ENCODE data around the gene LONRF2.
"Not testable (repeated sequence)": the region's sequence is repeated elsewhere in the genome, so short reads cannot be mapped to it uniquely, and the experiment has no call there.

LONRF2 gene

DNA sequence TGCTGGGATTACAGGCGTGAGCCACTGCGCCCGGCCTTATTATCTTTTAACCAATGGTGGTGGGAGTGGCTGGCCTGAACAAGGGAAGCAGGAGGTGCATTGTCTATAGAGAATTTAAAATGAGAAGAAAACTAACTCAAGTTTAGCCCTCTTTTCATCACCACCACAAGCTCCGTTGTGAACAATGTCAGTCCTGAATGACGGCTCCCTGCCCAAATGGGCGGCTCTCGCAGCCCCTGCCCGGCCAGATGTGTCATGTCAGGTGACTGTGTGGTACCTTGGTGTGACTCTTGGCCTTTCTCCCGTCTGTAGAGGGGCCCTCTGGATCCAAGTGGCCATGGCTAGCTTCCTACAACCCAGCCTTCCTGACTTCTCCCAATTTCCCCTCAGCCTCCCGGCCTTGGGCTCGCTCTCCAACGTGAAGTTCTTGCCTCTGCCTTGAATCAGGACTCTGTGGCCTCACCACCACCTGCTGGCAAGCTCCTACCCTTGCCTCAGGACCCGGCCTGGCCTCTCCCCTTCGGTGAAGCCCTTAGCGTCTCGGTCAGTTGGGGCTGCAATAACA lies 67.6 kb downstream of the LONRF2 start:
- no peak for DNase-seq (ENCODE audit: low spot score)

GRCh38 chr2:100253786-100254185 lies 68.5 kb downstream of the LONRF2 start:
- no peak for DNase-seq (ENCODE audit: low spot score)

DNA sequence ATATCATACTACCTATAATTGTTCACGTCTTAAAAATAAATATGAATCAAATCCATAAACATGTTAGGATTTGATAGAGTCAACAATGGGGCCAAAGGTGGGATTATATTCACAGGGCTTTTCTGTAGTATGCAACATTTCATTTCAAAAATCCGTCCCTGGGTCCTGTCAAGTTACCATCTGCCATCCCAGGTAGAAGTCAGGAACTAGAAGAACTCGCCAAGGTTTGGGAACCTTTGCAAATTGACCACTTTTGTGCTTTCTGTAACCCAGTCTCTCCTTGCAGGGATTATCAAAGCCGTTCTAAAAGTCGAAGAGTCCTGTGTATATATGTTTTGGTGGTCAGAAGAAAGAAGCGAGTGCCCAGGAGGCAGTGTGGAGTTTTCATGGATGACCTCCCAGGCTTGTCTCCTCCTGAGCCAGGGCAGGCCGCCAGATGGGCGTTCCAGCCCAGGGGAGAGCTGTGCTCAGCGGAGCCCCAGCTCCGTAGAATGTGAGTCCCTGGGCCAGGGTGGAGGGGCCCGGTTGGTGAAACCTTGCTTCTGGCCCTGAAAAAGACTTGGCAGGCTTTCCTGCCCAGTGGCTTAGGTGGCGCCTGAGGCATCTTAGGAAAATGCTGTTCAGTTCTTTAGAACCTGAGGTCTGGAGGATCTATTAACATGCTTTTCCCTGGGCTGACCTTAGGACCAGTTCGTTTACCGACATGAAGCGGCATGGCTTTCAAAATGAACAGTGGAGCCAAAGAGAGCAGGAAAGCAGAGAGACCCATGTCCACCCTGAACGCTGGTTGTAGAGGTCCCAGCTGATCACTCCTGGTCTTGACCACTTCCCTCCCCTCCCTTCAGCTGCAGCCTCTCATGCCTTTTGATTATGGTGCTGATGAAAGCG lies 69.2 kb downstream of the LONRF2 start:
- DNase-seq (ENCODE audit: low spot score), result no peak

GRCh38 chr2:100250645-100251044 lies 71.7 kb downstream of the LONRF2 start:
- DNase-seq (ENCODE audit: low spot score), result no peak

- DNase-seq (ENCODE audit: low spot score), result no peak
Measured at GRCh38 chr2:100248971-100249370, 73.3 kb downstream of the LONRF2 start.

DNA sequence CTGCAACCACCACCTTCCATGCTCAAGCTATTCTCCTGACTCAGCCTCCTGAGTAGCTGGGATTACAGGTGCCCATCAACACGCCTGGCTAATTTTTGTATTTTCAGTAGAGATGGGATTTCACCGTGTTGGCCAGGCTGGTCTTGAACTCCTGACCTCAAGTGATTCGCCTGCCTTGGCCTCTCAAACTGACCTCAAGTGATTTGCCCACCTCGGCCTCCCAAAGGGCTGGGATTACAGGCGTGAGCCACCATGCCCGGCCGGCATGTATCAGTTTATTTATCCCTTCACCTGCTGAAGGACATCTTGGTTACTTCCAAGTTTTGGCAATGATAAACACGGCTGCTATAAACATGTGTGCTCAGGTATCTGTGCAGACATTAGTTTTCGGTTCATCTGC lies 73.7 kb downstream of the LONRF2 start:
- DNase-seq (ENCODE audit: low spot score), result not testable (repeated sequence)

DNA sequence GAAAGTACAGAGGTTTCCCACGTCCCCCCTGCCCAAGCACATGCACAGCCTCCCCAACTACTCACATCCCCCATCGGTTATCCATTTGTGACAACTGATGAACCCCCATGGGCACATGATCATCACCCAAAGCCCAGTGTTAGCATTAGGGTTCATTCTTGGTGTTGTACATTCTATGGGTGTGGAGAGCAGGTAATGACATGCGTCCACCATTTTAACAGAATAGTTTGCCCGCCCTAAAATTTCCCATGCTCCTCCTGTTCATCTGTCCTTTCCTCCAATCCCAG lies 74.3 kb downstream of the LONRF2 start:
- no peak for DNase-seq (ENCODE audit: low spot score)

- no peak for DNase-seq (ENCODE audit: low spot score)
Measured at GRCh38 chr2:100247256-100248043, 74.9 kb downstream of the LONRF2 start.

DNA sequence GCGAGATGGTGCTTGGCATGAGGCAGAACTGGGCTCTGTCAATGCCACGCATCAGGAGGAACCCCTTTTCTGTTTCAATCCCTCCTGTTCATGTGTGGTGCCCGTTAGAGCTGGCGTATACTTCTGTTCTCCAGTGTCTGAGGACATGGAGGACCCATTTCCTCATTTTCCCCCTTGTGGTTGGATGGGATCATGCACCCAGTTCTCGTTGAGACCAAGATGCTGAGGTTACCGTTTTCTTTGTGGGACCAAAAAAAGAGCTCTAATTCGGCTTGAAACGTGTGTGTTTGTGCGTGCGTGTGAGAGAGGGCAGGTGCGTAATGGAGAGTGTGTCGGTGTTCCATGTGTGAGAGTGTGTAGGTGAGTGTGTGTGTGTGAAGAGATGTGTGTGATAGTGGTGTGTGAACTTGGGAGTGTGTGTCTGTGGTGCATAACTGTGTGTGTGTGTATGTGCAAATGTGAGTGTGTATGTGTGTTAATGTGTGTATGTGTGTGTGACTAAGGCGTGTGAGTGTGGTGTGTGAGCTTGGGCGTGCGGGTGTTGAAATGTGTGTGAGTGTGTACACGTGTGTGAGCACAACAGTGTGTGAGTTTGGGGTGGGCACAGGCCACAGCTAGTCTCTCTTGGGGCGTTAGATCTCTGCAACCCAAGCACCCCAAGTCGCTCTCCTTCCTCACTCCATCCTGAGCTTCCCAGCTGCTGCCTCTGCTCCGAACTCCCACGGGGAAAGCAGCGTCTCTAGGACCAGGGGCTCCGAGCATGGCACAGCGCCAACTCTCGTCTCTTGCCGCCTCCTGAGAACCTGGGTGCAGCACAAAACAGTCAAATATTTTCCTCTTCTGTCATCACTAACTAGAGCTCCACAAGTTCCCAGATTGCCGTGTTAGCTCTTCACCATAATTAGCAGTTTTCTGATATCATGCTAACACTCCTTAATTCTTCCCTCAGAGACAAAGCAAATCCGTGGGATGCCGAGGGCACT lies 75.8 kb downstream of the LONRF2 start:
- DNase-seq (ENCODE audit: low spot score), result peak; percentile 32

DNA sequence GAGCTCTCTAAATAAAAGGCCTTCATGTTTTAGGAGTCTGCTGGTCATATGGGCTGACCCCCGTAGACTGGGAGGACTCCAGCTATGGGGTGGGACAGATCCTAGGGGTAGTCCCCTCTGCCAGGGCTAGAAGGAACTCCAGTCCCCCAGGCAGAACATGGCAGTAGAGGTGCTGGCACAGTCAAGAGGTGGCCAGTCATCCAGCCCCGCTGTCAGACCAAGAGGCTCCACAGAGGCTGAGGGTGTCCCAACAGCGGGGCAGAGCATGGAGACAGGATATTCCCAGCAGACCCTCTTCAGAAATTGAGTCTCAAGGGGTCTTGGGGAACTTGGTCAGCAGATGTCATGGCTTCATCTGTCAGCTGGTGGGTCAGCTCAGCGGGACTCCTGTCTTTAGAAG lies 76.6 kb downstream of the LONRF2 start:
- DNase-seq (ENCODE audit: low spot score), result no peak

- DNase-seq (ENCODE audit: low spot score), result peak; percentile 45
Measured at GRCh38 chr2:100244881-100245605, 77.3 kb downstream of the LONRF2 start.

DNA sequence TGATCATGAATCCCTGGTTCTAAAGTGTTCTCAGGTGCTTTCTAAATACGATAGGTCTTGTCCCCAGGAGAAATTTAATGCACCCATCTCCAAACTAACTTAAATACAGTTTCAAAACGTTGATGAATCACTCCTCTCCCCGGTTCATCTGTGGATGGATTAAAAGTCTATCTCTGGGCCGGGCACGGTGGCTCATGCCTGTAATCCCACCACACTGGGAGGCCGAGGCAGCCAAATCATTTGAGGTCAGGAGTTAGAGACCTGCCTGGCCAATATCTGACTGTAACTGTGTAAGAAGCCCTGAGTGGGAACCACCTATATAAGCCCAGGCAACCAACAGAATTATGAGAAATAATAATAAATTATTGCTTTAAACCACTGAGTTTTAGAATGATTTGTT lies 78.7 kb downstream of the LONRF2 start:
- DNase-seq (ENCODE audit: low spot score), result no peak

DNA sequence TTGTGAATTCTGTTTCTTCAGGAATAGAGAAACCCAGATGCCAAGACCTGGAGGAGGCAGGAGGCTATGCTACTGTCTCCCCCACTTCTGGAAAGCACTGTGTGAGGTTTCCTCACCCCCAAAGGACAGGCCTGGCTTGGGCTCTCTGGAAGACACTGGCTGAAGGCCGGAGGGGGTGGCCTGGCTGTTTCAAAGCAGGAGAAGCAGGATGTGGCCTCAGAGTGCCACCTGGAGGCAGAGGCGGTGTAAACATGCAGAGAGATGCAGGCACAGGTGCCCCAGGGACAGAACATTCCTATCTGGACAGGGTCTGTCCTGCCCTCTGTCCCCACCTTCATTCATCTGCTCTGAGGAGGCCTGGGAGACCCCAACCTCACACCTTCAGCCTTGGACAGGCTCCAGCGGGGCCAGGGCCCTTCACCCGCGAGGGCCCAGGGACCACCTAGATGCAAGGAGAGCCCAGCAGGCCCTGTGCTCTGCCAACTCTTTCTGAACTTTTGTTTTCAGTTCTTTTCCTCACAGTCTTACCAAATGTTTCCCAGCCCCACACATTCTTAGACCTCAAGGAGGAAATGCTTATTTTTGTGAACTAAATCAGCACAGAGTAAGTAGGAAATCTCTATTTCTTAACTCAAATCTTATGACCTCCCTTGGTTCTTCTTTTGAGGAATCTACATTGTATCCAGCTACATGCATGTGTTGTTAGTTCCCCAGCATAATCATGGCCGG lies 79.2 kb downstream of the LONRF2 start:
- peak; percentile 85 for DNase-seq (ENCODE audit: low spot score)

GRCh38 chr2:100242476-100242875 lies 79.8 kb downstream of the LONRF2 start:
- no peak for DNase-seq (ENCODE audit: low spot score)

DNA sequence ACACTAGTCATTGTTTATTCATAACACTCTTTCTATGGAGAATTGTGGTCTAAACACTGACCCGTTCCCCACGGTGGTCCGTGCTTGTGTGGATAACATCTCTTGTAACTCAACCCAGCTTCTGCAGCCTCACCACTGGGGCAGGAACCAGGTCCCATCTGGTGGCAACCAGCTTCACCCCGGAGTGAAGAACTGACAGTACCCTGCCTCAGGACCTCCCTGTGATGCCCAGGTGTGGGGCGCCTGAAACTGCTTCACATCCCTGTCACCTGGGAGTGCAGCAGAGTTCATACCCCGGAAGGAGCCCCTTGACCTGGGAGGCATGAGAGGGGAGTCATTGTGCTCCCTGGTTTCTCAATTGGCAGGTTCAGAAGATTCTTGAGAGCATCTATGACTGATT lies 81.1 kb downstream of the LONRF2 start:
- no peak for DNase-seq (ENCODE audit: low spot score)

- no peak for DNase-seq (ENCODE audit: low spot score)
Measured at GRCh38 chr2:100240386-100240785, 81.9 kb downstream of the LONRF2 start.

- DNase-seq (ENCODE audit: low spot score), result no peak
Measured at GRCh38 chr2:100239486-100240210, 82.7 kb downstream of the LONRF2 start.

DNA sequence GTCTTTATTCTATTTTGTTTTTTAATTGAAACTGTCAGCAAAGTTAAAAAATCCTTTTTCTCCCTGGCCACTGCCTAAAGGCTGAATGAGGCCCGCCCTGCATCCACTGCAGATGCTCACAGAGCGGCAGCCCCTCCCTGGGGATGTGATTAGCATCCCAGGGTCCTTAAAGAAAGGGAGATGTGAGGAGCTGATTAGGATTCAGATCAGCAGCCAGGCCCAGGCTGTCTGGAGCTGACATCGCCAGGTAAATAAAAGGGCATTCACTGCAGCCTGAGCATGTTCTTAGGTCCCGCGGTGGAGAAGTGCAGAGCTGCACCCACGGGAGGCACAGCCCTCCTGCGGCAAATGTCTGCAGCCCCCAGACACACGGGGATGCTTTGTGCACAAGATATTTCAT lies 83.8 kb downstream of the LONRF2 start:
- no peak for DNase-seq (ENCODE audit: low spot score)

- DNase-seq (ENCODE audit: low spot score), result no peak
Measured at GRCh38 chr2:100237770-100238169, 84.5 kb downstream of the LONRF2 start.

DNA sequence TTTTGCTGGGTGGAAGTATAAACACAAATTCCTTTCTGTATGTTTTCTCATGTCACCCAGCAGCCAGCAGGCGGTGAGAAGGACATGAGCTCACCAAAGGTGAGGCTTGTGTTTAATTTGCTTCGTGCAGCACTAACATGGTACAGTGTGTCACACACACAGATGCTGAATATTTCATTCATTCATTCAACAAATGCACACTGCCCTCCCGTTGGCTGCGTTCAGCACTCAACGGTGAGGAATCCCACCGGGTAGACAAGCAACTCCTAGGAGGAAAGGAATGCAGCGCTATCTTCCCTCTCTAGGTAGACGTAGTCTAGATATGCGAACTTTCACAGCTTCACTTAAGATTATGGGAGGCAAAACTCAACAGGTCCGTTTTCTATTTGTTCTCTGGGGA lies 85.1 kb downstream of the LONRF2 start:
- DNase-seq (ENCODE audit: low spot score), result no peak

Data from AG20443 (cell line).